Measurements from ENCODE around the gene TRAM2. TPM values are rescaled to one million over a fixed set of nuclear protein-coding genes. Genes with fewer than 3 reads are reported as not detected.

TRAM2 gene
- total RNA-seq, 4 donors from 2014 or later: 21.3 to 27.5 (median 23.7) TPM

DNA sequence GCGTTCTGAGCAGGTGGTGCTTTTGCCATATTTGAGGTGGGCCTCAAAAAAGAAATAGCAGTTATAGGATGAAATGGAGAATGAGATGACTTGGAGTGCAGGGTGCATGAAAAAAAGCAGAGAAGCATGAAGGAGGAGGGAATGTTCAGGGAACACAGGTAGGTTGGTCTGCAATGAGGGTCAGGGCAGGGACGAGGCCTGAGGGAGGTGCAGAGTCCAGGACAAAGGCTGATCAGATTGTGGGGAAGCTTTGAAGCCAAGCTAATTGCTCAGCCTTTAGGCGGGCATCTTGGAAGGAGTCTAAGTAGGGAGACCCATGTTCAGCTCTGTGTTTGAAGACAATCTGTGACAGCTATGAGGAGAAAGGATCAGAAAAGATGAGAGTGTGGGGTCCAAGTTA lies 12.0 kb downstream of the TRAM2 start:
- no peaks in the 10 kb centered on the region for H3K27me3 ChIP-seq
- no peak for DNase-seq (ENCODE audit: low spot score in 2 of 2)
- no peaks in the 10 kb centered on the region for H3K9me3 ChIP-seq
- TF ChIP-seq EP300 (IDR thresholded peaks at IDR 0.05): no peak
- no peak for TF ChIP-seq POLR2A (IDR thresholded peaks at IDR 0.05)
- TF ChIP-seq, protein P1, sequence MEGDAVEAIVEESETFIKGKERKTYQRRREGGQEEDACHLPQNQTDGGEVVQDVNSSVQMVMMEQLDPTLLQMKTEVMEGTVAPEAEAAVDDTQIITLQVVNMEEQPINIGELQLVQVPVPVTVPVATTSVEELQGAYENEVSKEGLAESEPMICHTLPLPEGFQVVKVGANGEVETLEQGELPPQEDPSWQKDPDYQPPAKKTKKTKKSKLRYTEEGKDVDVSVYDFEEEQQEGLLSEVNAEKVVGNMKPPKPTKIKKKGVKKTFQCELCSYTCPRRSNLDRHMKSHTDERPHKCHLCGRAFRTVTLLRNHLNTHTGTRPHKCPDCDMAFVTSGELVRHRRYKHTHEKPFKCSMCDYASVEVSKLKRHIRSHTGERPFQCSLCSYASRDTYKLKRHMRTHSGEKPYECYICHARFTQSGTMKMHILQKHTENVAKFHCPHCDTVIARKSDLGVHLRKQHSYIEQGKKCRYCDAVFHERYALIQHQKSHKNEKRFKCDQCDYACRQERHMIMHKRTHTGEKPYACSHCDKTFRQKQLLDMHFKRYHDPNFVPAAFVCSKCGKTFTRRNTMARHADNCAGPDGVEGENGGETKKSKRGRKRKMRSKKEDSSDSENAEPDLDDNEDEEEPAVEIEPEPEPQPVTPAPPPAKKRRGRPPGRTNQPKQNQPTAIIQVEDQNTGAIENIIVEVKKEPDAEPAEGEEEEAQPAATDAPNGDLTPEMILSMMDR (IDR thresholded peaks at IDR 0.05): no peak
- H3K27ac ChIP-seq: no peak overlapping the region
- no peak overlapping the region for H3K4me3 ChIP-seq
- H3K36me3 ChIP-seq: no peaks in the 10 kb centered on the region
- peaks cover 0 to 78% (median 27%) of the 10 kb centered on the region in 4 donors for H3K4me1 ChIP-seq
- WGBS, 2 donors: 95% methylated on average over 3 of the region's 3 CpGs

- H3K27ac ChIP-seq: no peak overlapping the region
- WGBS, 2 donors: 41 to 46% methylated on average over 3 of the region's 3 CpGs
- no peak for TF ChIP-seq POLR2A (IDR thresholded peaks at IDR 0.05)
- TF ChIP-seq EP300 (IDR thresholded peaks at IDR 0.05): no peak
- TF ChIP-seq, protein P1 (IDR thresholded peaks at IDR 0.05): no peak
- no peaks in the 10 kb centered on the region for H3K27me3 ChIP-seq
- no peak for DNase-seq (ENCODE audit: low spot score in 2 of 2)
- peaks cover 0 to 71% (median 19%) of the 10 kb centered on the region in 4 donors for H3K4me1 ChIP-seq
- H3K4me3 ChIP-seq: no peak overlapping the region
- no peaks in the 10 kb centered on the region for H3K9me3 ChIP-seq
- no peaks in the 10 kb centered on the region for H3K36me3 ChIP-seq
These were observed 13.9 kb downstream of the TRAM2 start for GRCh38 chr6:52562911-52563310.

DNA sequence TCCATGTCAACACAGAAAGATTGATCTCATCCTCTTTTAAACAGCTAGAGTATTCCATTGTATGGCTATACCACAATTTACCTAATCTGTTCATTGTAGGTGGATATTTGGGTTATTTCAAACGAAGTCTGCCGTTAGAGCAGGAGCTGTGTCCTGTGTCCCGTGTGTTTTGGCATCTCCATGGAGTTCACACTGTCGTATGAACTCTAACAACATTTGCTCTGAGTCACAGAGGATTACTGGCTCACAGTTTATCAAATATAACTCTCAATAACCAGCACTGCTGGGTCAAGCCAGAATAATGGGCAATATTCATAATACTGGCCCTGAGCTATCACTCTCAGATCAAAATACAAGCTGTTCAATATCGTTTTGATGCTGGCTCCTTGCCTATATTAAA lies 16.4 kb downstream of the TRAM2 start:
- no peaks in the 10 kb centered on the region for H3K9me3 ChIP-seq
- no peak for DNase-seq (ENCODE audit: low spot score in 2 of 2)
- peaks cover 0 to 69% (median 3%) of the 10 kb centered on the region in 4 donors for H3K4me1 ChIP-seq
- H3K27me3 ChIP-seq: no peaks in the 10 kb centered on the region
- no peak overlapping the region for H3K4me3 ChIP-seq
- TF ChIP-seq, protein P1 (IDR thresholded peaks at IDR 0.05): no peak
- TF ChIP-seq POLR2A (IDR thresholded peaks at IDR 0.05) (no peak), EP300 (IDR thresholded peaks at IDR 0.05) (no peak)
- no peaks in the 10 kb centered on the region for H3K36me3 ChIP-seq
- H3K27ac ChIP-seq: no peak overlapping the region
- WGBS, 2 donors: 37 to 43% methylated on average over 5 of the region's 5 CpGs

GRCh38 chr6:52558266-52559000 lies 18.4 kb downstream of the TRAM2 start:
- 66 to 69% methylated on average over 6 of the region's 6 CpGs for WGBS, 2 donors
- Histone ChIP-seq H3K36me3 (no peaks in the 10 kb centered on the region), H3K27me3 (no peaks in the 10 kb centered on the region), H3K4me1 (peaks cover 0 to 67% (median 3%) of the 10 kb centered on the region in 4 donors), H3K4me3 (no peak overlapping the region), H3K9me3 (no peaks in the 10 kb centered on the region), H3K27ac (peak overlapping the region in 2 of 4 donors; percentile 8 to 46)
- no peak for DNase-seq (ENCODE audit: low spot score in 2 of 2)
- no peak for TF ChIP-seq EP300 (IDR thresholded peaks at IDR 0.05)
- TF ChIP-seq, protein P1 (IDR thresholded peaks at IDR 0.05): no peak
- TF ChIP-seq POLR2A (IDR thresholded peaks at IDR 0.05): no peak

- no peak for DNase-seq (ENCODE audit: low spot score in 2 of 2)
- peaks cover 0 to 66% (median 7%) of the 10 kb centered on the region in 4 donors for H3K4me1 ChIP-seq
- H3K4me3 ChIP-seq: no peak overlapping the region
- H3K27me3 ChIP-seq: no peaks in the 10 kb centered on the region
- H3K9me3 ChIP-seq: no peaks in the 10 kb centered on the region
- whole genome bisulfite sequencing, 2 donors: 61 to 66% methylated on average over 11 of the region's 11 CpGs
- TF ChIP-seq, protein P1 (IDR thresholded peaks at IDR 0.05): no peak
- TF ChIP-seq EP300 (IDR thresholded peaks at IDR 0.05) (no peak), POLR2A (IDR thresholded peaks at IDR 0.05) (no peak)
- H3K27ac ChIP-seq: peak overlapping the region in 2 of 4 donors; percentile 8 to 46
- no peaks in the 10 kb centered on the region for H3K36me3 ChIP-seq
These were observed 19.2 kb downstream of the TRAM2 start for GRCh38 chr6:52557389-52558265.

Data from tibial nerve (tissue), 4 donors.